ENCODE measurements around the gene ADGRL3.

The ADGRL3 gene

GRCh38 chr4:61785761-61786160, 585.6 kb downstream of the ADGRL3 start:
- H3K4me1 ChIP-seq (ENCODE audit: control insufficient read depth in 1 of 2, insufficient read depth in 2 of 2, low read length in 2 of 2) = no peaks in the 10 kb centered on the region
- no peaks in the 10 kb centered on the region for H3K36me3 ChIP-seq (ENCODE audit: control insufficient read depth in 1 of 2, insufficient read depth in 2 of 2, low read length in 2 of 2)

GRCh38 chr4:61786211-61786610, 586.1 kb downstream of the ADGRL3 start:
- no peaks in the 10 kb centered on the region for H3K4me1 ChIP-seq (ENCODE audit: control insufficient read depth in 1 of 2, insufficient read depth in 2 of 2, low read length in 2 of 2)
- no peak overlapping the region for H3K4me3 ChIP-seq (ENCODE audit: low read depth in 1 of 2, low read length in 2 of 2)
- H3K9ac ChIP-seq (ENCODE audit: low read depth in 1 of 2, low read length in 2 of 2) = no peak overlapping the region
- no peak overlapping the region for H3K27ac ChIP-seq (ENCODE audit: low read depth, low read length)
- H3K27me3 ChIP-seq (ENCODE audit: control insufficient read depth in 1 of 2, insufficient read depth in 2 of 2, low read length in 2 of 2) = no peaks in the 10 kb centered on the region
- H3K9me3 ChIP-seq (ENCODE audit: control insufficient read depth in 1 of 2, low read length in 2 of 2) = no peaks in the 10 kb centered on the region
- no peaks in the 10 kb centered on the region for H3K36me3 ChIP-seq (ENCODE audit: control insufficient read depth in 1 of 2, insufficient read depth in 2 of 2, low read length in 2 of 2)

More at GRCh38 chr4:61785761-61786160, 585.6 kb downstream of the ADGRL3 start:
- no peak overlapping the region for H3K9ac ChIP-seq (ENCODE audit: low read depth in 1 of 2, low read length in 2 of 2)
- no peak overlapping the region for H3K4me3 ChIP-seq (ENCODE audit: low read depth in 1 of 2, low read length in 2 of 2)
- H3K27me3 ChIP-seq (ENCODE audit: control insufficient read depth in 1 of 2, insufficient read depth in 2 of 2, low read length in 2 of 2) = no peaks in the 10 kb centered on the region
- no peaks in the 10 kb centered on the region for H3K9me3 ChIP-seq (ENCODE audit: control insufficient read depth in 1 of 2, low read length in 2 of 2)
- H3K27ac ChIP-seq (ENCODE audit: low read depth, low read length) = no peak overlapping the region

GRCh38 chr4:61795998-61796397, 595.9 kb downstream of the ADGRL3 start:
- no peak overlapping the region for H3K27ac ChIP-seq (ENCODE audit: low read depth, low read length)
- H3K4me1 ChIP-seq (ENCODE audit: control insufficient read depth in 1 of 2, insufficient read depth in 2 of 2, low read length in 2 of 2) = no peaks in the 10 kb centered on the region
- no peak overlapping the region for H3K9ac ChIP-seq (ENCODE audit: low read depth in 1 of 2, low read length in 2 of 2)
- H3K36me3 ChIP-seq (ENCODE audit: control insufficient read depth in 1 of 2, insufficient read depth in 2 of 2, low read length in 2 of 2) = no peaks in the 10 kb centered on the region
- no peak overlapping the region for H3K4me3 ChIP-seq (ENCODE audit: low read depth in 1 of 2, low read length in 2 of 2)
- no peaks in the 10 kb centered on the region for H3K27me3 ChIP-seq (ENCODE audit: control insufficient read depth in 1 of 2, insufficient read depth in 2 of 2, low read length in 2 of 2)
- no peaks in the 10 kb centered on the region for H3K9me3 ChIP-seq (ENCODE audit: control insufficient read depth in 1 of 2, low read length in 2 of 2)

- no peaks in the 10 kb centered on the region for H3K4me1 ChIP-seq (ENCODE audit: control insufficient read depth in 1 of 2, insufficient read depth in 2 of 2, low read length in 2 of 2)
- H3K4me3 ChIP-seq (ENCODE audit: low read depth in 1 of 2, low read length in 2 of 2) = no peak overlapping the region
- H3K27me3 ChIP-seq (ENCODE audit: control insufficient read depth in 1 of 2, insufficient read depth in 2 of 2, low read length in 2 of 2) = no peaks in the 10 kb centered on the region
- H3K36me3 ChIP-seq (ENCODE audit: control insufficient read depth in 1 of 2, insufficient read depth in 2 of 2, low read length in 2 of 2) = no peaks in the 10 kb centered on the region
- no peaks in the 10 kb centered on the region for H3K9me3 ChIP-seq (ENCODE audit: control insufficient read depth in 1 of 2, low read length in 2 of 2)
- H3K27ac ChIP-seq (ENCODE audit: low read depth, low read length) = no peak overlapping the region
- H3K9ac ChIP-seq (ENCODE audit: low read depth in 1 of 2, low read length in 2 of 2) = no peak overlapping the region
These were observed 599.7 kb downstream of the ADGRL3 start for GRCh38 chr4:61799794-61800193.

GRCh38 chr4:61805227-61805626, 605.1 kb downstream of the ADGRL3 start:
- Histone ChIP-seq H3K27me3 (ENCODE audit: control insufficient read depth in 1 of 2, insufficient read depth in 2 of 2, low read length in 2 of 2) (no peaks in the 10 kb centered on the region), H3K4me1 (ENCODE audit: control insufficient read depth in 1 of 2, insufficient read depth in 2 of 2, low read length in 2 of 2) (no peaks in the 10 kb centered on the region), H3K4me3 (ENCODE audit: low read depth in 1 of 2, low read length in 2 of 2) (no peak overlapping the region)

GRCh38 chr4:61805979-61806378, 605.9 kb downstream of the ADGRL3 start:
- H3K36me3 ChIP-seq (ENCODE audit: control insufficient read depth in 1 of 2, insufficient read depth in 2 of 2, low read length in 2 of 2) = no peaks in the 10 kb centered on the region
- H3K9ac ChIP-seq (ENCODE audit: low read depth in 1 of 2, low read length in 2 of 2) = no peak overlapping the region
- no peaks in the 10 kb centered on the region for H3K4me1 ChIP-seq (ENCODE audit: control insufficient read depth in 1 of 2, insufficient read depth in 2 of 2, low read length in 2 of 2)
- no peak overlapping the region for H3K4me3 ChIP-seq (ENCODE audit: low read depth in 1 of 2, low read length in 2 of 2)
- no peaks in the 10 kb centered on the region for H3K9me3 ChIP-seq (ENCODE audit: control insufficient read depth in 1 of 2, low read length in 2 of 2)
- no peak overlapping the region for H3K27ac ChIP-seq (ENCODE audit: low read depth, low read length)
- no peaks in the 10 kb centered on the region for H3K27me3 ChIP-seq (ENCODE audit: control insufficient read depth in 1 of 2, insufficient read depth in 2 of 2, low read length in 2 of 2)

More at GRCh38 chr4:61805227-61805626, 605.1 kb downstream of the ADGRL3 start:
- Histone ChIP-seq H3K36me3 (ENCODE audit: control insufficient read depth in 1 of 2, insufficient read depth in 2 of 2, low read length in 2 of 2) (no peaks in the 10 kb centered on the region), H3K9me3 (ENCODE audit: control insufficient read depth in 1 of 2, low read length in 2 of 2) (no peaks in the 10 kb centered on the region), H3K9ac (ENCODE audit: low read depth in 1 of 2, low read length in 2 of 2) (no peak overlapping the region), H3K27ac (ENCODE audit: low read depth, low read length) (no peak overlapping the region)

GRCh38 chr4:61812171-61812570, 612.0 kb downstream of the ADGRL3 start:
- Histone ChIP-seq H3K27me3 (ENCODE audit: control insufficient read depth in 1 of 2, insufficient read depth in 2 of 2, low read length in 2 of 2) (no peaks in the 10 kb centered on the region), H3K9ac (ENCODE audit: low read depth in 1 of 2, low read length in 2 of 2) (no peak overlapping the region), H3K36me3 (ENCODE audit: control insufficient read depth in 1 of 2, insufficient read depth in 2 of 2, low read length in 2 of 2) (no peaks in the 10 kb centered on the region), H3K9me3 (ENCODE audit: control insufficient read depth in 1 of 2, low read length in 2 of 2) (no peaks in the 10 kb centered on the region), H3K27ac (ENCODE audit: low read depth, low read length) (no peak overlapping the region), H3K4me3 (ENCODE audit: low read depth in 1 of 2, low read length in 2 of 2) (no peak overlapping the region), H3K4me1 (ENCODE audit: control insufficient read depth in 1 of 2, insufficient read depth in 2 of 2, low read length in 2 of 2) (no peaks in the 10 kb centered on the region)

GRCh38 chr4:61817071-61817470, 616.9 kb downstream of the ADGRL3 start:
- no peaks in the 10 kb centered on the region for H3K9me3 ChIP-seq (ENCODE audit: control insufficient read depth in 1 of 2, low read length in 2 of 2)
- no peak overlapping the region for H3K27ac ChIP-seq (ENCODE audit: low read depth, low read length)
- H3K9ac ChIP-seq (ENCODE audit: low read depth in 1 of 2, low read length in 2 of 2) = no peak overlapping the region
- no peaks in the 10 kb centered on the region for H3K27me3 ChIP-seq (ENCODE audit: control insufficient read depth in 1 of 2, insufficient read depth in 2 of 2, low read length in 2 of 2)
- no peaks in the 10 kb centered on the region for H3K4me1 ChIP-seq (ENCODE audit: control insufficient read depth in 1 of 2, insufficient read depth in 2 of 2, low read length in 2 of 2)
- H3K36me3 ChIP-seq (ENCODE audit: control insufficient read depth in 1 of 2, insufficient read depth in 2 of 2, low read length in 2 of 2) = no peaks in the 10 kb centered on the region
- no peak overlapping the region for H3K4me3 ChIP-seq (ENCODE audit: low read depth in 1 of 2, low read length in 2 of 2)

- H3K9me3 ChIP-seq (ENCODE audit: control insufficient read depth in 1 of 2, low read length in 2 of 2) = no peaks in the 10 kb centered on the region
- H3K27me3 ChIP-seq (ENCODE audit: control insufficient read depth in 1 of 2, insufficient read depth in 2 of 2, low read length in 2 of 2) = no peaks in the 10 kb centered on the region
- H3K36me3 ChIP-seq (ENCODE audit: control insufficient read depth in 1 of 2, insufficient read depth in 2 of 2, low read length in 2 of 2) = no peaks in the 10 kb centered on the region
- no peak overlapping the region for H3K9ac ChIP-seq (ENCODE audit: low read depth in 1 of 2, low read length in 2 of 2)
- no peak overlapping the region for H3K4me3 ChIP-seq (ENCODE audit: low read depth in 1 of 2, low read length in 2 of 2)
- no peak overlapping the region for H3K27ac ChIP-seq (ENCODE audit: low read depth, low read length)
- H3K4me1 ChIP-seq (ENCODE audit: control insufficient read depth in 1 of 2, insufficient read depth in 2 of 2, low read length in 2 of 2) = no peaks in the 10 kb centered on the region
These were observed 620.0 kb downstream of the ADGRL3 start for GRCh38 chr4:61820136-61820535.

GRCh38 chr4:61824454-61824853, 624.3 kb downstream of the ADGRL3 start:
- Histone ChIP-seq H3K4me1 (ENCODE audit: control insufficient read depth in 1 of 2, insufficient read depth in 2 of 2, low read length in 2 of 2) (peaks cover 0 to 6% of the 10 kb centered on the region in 2 donors), H3K9me3 (ENCODE audit: control insufficient read depth in 1 of 2, low read length in 2 of 2) (no peaks in the 10 kb centered on the region), H3K4me3 (ENCODE audit: low read depth in 1 of 2, low read length in 2 of 2) (no peak overlapping the region), H3K9ac (ENCODE audit: low read depth in 1 of 2, low read length in 2 of 2) (no peak overlapping the region), H3K36me3 (ENCODE audit: control insufficient read depth in 1 of 2, insufficient read depth in 2 of 2, low read length in 2 of 2) (no peaks in the 10 kb centered on the region), H3K27ac (ENCODE audit: low read depth, low read length) (no peak overlapping the region), H3K27me3 (ENCODE audit: control insufficient read depth in 1 of 2, insufficient read depth in 2 of 2, low read length in 2 of 2) (no peaks in the 10 kb centered on the region)

GRCh38 chr4:61827907-61828391, 627.8 kb downstream of the ADGRL3 start:
- no peak overlapping the region for H3K4me3 ChIP-seq (ENCODE audit: low read depth in 1 of 2, low read length in 2 of 2)
- H3K36me3 ChIP-seq (ENCODE audit: control insufficient read depth in 1 of 2, insufficient read depth in 2 of 2, low read length in 2 of 2) = no peaks in the 10 kb centered on the region
- no peak overlapping the region for H3K9ac ChIP-seq (ENCODE audit: low read depth in 1 of 2, low read length in 2 of 2)

More at GRCh38 chr4:61827907-61828391, 627.8 kb downstream of the ADGRL3 start:
- Histone ChIP-seq H3K27me3 (ENCODE audit: control insufficient read depth in 1 of 2, insufficient read depth in 2 of 2, low read length in 2 of 2) (no peaks in the 10 kb centered on the region), H3K27ac (ENCODE audit: low read depth, low read length) (no peak overlapping the region), H3K4me1 (ENCODE audit: control insufficient read depth in 1 of 2, insufficient read depth in 2 of 2, low read length in 2 of 2) (peaks cover 0 to 6% of the 10 kb centered on the region in 2 donors), H3K9me3 (ENCODE audit: control insufficient read depth in 1 of 2, low read length in 2 of 2) (no peaks in the 10 kb centered on the region)
